ENCODE results near the gene TM2D3. TPM values are rescaled to one million over a fixed set of nuclear protein-coding genes. Genes with fewer than 3 reads are reported as not detected.

The TM2D3 gene
- total RNA-seq, 1 experiment from 2014 or later: 23.1 TPM

DNA sequence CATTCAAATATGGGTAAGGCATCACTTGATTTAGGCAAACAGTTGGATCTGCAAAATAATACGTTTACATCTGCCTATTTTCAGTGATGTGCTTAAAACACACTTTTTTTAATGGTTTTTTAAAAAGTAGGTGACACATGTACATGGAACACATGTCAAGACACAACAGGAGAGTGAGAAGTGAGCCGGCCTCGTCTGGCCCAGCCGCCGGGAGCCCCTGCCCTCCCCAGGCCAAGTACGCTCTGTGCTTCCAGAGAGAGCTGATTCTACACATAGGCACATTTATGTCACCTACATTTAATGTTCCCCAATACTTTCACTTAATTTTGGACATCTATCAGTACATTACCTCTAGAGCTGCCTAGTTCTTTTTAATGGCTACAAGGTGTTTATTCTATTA, 3.8 kb downstream of the TM2D3 start:
- Mint-ChIP-seq H3K27ac (no peak overlapping the region), H3K9me3 (no peaks in the 10 kb centered on the region), H3K4me1 (peaks cover 9% of the 10 kb centered on the region), H3K27me3 (ENCODE audit: low read depth) (no peaks in the 10 kb centered on the region), H3K4me3 (no peak overlapping the region), H3K36me3 (peaks cover 31% of the 10 kb centered on the region)
- DNase-seq (ENCODE audit: low spot score): no peak
- ChIA-PET POLR2A (no interaction called here), CTCF (no interaction called here)
- TF ChIP-seq JAZF1 (CRISPR knock-in tag; IDR thresholded peaks at IDR 0.05) (no peak), NR3C1 (CRISPR knock-in tag; conservative IDR thresholded peaks at IDR 0.05; ENCODE audit: low read depth) (no peak)
- no peak for ATAC-seq

DNA sequence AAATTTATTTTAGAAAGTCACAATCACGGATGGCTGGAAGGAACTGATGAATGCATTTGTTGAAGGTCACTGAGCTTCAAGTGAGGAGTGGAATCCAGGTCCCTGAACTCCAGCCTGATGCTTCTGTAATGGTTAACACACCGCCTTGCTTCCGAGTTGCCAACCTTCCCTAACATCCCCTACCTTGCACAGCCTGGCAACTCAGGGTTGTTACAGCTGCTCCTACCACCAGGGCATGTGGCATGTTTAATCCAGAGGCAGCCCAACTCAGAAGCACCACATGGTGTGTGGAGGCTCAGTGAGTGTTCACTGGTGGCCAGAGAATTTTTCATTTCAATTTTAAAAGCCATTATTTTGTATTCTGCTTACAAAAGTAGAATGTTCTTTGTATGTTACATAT, 4.9 kb downstream of the TM2D3 start:
- Mint-ChIP-seq H3K4me1 (peaks cover 11% of the 10 kb centered on the region), H3K9me3 (no peaks in the 10 kb centered on the region), H3K27me3 (ENCODE audit: low read depth) (no peaks in the 10 kb centered on the region), H3K27ac (no peak overlapping the region), H3K4me3 (no peak overlapping the region), H3K36me3 (peaks cover 37% of the 10 kb centered on the region)
- ATAC-seq (no peak), DNase-seq (ENCODE audit: low spot score) (no peak)
- POLR2A ChIA-PET: no interaction called here
- CTCF ChIA-PET: no interaction called here
- TF ChIP-seq HMGA2 (CRISPR knock-in tag; IDR thresholded peaks at IDR 0.05) (no peak), GTF2I (CRISPR knock-in tag; conservative IDR thresholded peaks at IDR 0.05) (no peak), PRRX2 (CRISPR knock-in tag; IDR thresholded peaks at IDR 0.05) (no peak), TEAD4 (CRISPR knock-in tag; IDR thresholded peaks at IDR 0.05) (no peak), JUN (CRISPR knock-in tag; IDR thresholded peaks at IDR 0.05) (no peak), SMAD3 (CRISPR knock-in tag; IDR thresholded peaks at IDR 0.05; ENCODE audit: borderline replicate concordance) (no peak), NFATC4 (CRISPR knock-in tag; IDR thresholded peaks at IDR 0.05) (no peak), SP1 (CRISPR knock-in tag; conservative IDR thresholded peaks at IDR 0.05) (no peak), SMAD4 (CRISPR knock-in tag; IDR thresholded peaks at IDR 0.05) (no peak)
- TF ChIP-seq, protein P1, sequence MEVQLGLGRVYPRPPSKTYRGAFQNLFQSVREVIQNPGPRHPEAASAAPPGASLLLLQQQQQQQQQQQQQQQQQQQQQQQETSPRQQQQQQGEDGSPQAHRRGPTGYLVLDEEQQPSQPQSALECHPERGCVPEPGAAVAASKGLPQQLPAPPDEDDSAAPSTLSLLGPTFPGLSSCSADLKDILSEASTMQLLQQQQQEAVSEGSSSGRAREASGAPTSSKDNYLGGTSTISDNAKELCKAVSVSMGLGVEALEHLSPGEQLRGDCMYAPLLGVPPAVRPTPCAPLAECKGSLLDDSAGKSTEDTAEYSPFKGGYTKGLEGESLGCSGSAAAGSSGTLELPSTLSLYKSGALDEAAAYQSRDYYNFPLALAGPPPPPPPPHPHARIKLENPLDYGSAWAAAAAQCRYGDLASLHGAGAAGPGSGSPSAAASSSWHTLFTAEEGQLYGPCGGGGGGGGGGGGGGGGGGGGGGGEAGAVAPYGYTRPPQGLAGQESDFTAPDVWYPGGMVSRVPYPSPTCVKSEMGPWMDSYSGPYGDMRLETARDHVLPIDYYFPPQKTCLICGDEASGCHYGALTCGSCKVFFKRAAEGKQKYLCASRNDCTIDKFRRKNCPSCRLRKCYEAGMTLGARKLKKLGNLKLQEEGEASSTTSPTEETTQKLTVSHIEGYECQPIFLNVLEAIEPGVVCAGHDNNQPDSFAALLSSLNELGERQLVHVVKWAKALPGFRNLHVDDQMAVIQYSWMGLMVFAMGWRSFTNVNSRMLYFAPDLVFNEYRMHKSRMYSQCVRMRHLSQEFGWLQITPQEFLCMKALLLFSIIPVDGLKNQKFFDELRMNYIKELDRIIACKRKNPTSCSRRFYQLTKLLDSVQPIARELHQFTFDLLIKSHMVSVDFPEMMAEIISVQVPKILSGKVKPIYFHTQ (CRISPR knock-in tag; IDR thresholded peaks at IDR 0.05): no peak
- TF ChIP-seq, protein P2, sequence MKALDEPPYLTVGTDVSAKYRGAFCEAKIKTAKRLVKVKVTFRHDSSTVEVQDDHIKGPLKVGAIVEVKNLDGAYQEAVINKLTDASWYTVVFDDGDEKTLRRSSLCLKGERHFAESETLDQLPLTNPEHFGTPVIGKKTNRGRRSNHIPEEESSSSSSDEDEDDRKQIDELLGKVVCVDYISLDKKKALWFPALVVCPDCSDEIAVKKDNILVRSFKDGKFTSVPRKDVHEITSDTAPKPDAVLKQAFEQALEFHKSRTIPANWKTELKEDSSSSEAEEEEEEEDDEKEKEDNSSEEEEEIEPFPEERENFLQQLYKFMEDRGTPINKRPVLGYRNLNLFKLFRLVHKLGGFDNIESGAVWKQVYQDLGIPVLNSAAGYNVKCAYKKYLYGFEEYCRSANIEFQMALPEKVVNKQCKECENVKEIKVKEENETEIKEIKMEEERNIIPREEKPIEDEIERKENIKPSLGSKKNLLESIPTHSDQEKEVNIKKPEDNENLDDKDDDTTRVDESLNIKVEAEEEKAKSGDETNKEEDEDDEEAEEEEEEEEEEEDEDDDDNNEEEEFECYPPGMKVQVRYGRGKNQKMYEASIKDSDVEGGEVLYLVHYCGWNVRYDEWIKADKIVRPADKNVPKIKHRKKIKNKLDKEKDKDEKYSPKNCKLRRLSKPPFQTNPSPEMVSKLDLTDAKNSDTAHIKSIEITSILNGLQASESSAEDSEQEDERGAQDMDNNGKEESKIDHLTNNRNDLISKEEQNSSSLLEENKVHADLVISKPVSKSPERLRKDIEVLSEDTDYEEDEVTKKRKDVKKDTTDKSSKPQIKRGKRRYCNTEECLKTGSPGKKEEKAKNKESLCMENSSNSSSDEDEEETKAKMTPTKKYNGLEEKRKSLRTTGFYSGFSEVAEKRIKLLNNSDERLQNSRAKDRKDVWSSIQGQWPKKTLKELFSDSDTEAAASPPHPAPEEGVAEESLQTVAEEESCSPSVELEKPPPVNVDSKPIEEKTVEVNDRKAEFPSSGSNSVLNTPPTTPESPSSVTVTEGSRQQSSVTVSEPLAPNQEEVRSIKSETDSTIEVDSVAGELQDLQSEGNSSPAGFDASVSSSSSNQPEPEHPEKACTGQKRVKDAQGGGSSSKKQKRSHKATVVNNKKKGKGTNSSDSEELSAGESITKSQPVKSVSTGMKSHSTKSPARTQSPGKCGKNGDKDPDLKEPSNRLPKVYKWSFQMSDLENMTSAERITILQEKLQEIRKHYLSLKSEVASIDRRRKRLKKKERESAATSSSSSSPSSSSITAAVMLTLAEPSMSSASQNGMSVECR (CRISPR knock-in tag; IDR thresholded peaks at IDR 0.05; ENCODE audit: borderline replicate concordance): no peak
- TF ChIP-seq, protein P3, sequence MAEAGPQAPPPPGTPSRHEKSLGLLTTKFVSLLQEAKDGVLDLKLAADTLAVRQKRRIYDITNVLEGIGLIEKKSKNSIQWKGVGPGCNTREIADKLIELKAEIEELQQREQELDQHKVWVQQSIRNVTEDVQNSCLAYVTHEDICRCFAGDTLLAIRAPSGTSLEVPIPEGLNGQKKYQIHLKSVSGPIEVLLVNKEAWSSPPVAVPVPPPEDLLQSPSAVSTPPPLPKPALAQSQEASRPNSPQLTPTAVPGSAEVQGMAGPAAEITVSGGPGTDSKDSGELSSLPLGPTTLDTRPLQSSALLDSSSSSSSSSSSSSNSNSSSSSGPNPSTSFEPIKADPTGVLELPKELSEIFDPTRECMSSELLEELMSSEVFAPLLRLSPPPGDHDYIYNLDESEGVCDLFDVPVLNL (CRISPR knock-in tag; IDR thresholded peaks at IDR 0.05; ENCODE audit: borderline replicate concordance, low read depth): no peak
- TF ChIP-seq, protein P4, sequence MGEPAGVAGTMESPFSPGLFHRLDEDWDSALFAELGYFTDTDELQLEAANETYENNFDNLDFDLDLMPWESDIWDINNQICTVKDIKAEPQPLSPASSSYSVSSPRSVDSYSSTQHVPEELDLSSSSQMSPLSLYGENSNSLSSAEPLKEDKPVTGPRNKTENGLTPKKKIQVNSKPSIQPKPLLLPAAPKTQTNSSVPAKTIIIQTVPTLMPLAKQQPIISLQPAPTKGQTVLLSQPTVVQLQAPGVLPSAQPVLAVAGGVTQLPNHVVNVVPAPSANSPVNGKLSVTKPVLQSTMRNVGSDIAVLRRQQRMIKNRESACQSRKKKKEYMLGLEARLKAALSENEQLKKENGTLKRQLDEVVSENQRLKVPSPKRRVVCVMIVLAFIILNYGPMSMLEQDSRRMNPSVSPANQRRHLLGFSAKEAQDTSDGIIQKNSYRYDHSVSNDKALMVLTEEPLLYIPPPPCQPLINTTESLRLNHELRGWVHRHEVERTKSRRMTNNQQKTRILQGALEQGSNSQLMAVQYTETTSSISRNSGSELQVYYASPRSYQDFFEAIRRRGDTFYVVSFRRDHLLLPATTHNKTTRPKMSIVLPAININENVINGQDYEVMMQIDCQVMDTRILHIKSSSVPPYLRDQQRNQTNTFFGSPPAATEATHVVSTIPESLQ (CRISPR knock-in tag; IDR thresholded peaks at IDR 0.05): no peak
- TF ChIP-seq, protein P5, sequence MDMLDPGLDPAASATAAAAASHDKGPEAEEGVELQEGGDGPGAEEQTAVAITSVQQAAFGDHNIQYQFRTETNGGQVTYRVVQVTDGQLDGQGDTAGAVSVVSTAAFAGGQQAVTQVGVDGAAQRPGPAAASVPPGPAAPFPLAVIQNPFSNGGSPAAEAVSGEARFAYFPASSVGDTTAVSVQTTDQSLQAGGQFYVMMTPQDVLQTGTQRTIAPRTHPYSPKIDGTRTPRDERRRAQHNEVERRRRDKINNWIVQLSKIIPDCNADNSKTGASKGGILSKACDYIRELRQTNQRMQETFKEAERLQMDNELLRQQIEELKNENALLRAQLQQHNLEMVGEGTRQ (CRISPR knock-in tag; IDR thresholded peaks at IDR 0.05): no peak
- TF ChIP-seq, protein P6, sequence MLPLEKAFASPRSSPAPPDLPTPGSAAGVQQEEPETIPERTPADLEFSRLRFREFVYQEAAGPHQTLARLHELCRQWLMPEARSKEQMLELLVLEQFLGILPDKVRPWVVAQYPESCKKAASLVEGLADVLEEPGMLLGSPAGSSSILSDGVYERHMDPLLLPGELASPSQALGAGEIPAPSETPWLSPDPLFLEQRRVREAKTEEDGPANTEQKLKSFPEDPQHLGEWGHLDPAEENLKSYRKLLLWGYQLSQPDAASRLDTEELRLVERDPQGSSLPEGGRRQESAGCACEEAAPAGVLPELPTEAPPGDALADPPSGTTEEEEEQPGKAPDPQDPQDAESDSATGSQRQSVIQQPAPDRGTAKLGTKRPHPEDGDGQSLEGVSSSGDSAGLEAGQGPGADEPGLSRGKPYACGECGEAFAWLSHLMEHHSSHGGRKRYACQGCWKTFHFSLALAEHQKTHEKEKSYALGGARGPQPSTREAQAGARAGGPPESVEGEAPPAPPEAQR (CRISPR knock-in tag; IDR thresholded peaks at IDR 0.05): no peak
- TF ChIP-seq, protein P7, sequence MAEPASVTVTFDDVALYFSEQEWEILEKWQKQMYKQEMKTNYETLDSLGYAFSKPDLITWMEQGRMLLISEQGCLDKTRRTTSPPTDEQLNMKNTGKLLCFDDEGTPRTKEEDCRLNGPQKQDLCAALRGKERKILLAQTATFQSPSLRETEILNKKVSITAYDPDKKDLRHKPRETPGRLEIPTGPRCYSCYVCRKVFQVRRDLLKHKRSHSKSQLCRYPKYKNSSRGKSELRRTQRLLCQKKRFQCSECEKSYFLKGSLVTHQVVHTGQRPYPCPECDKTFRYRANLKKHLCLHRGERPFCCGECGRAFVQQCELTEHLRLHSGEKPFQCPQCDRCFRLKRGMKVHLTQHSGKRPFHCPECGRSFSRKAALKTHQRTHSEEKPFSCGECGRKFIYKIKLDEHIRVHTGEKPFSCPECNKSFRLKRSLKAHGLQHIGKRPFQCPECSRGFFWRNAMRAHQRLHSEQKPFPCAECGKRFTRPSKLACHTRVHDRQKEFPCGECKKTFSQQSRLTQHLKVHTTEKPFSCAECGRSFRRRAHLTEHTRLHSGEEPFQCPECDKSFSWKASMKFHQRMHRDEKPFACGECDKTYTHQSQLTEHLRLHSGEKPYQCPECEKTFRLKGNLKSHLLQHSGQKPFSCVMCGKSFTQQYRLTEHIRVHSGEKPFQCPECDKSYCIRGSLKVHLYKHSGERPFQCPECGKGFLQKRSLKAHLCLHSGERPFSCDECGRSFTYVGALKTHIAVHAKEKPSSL (CRISPR knock-in tag; conservative IDR thresholded peaks at IDR 0.05): no peak

Data from WTC11 (cell line).